Measurements from ENCODE around the gene NUP210. TPM values are rescaled to one million over a fixed set of nuclear protein-coding genes. Genes with fewer than 3 reads are reported as not detected.
A peak's percentile ranks its signal among the peaks of the same experiment; 100 is the strongest.

The NUP210 gene
- total RNA-seq, 1 experiment from 2014 or later: 64.0 TPM

DNA sequence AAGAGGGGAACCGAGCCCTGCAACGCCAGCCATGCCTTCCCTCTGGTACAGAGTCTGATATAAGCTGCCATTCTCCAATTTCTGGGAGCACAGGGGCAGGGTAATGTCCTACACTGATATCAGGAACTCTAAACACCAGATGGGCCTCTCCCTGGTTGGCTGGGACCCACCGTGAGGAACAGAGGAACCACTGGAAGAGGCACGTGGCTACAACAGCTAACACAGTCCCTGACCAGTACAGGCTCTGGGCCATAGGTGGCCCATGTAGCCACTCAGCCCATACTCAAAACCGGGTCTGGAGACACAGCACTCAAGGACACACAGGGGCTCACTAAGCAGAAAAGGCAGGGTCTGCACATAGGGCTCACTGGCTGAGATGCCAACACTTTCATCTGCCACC, 13.9 kb downstream of the NUP210 start:
- H3K79me2 ChIP-seq (ENCODE audit: low read length): peaks cover 65% of the 10 kb centered on the region
- ChIA-PET POLR2A (ENCODE audit: unreplicated experiment) (interaction anchor here (0.6 to 0.7 kb wide), 2 partner anchors 509 to 596 kb away, joined by 4 read pairs; no protein-coding TSS in a partner anchor), CTCF (interaction anchor here (1.7 kb wide), 1 partner anchor 47 kb away, joined by 5 read pairs; no protein-coding TSS in a partner anchor)
- H3F3A ChIP-seq (ENCODE audit: low read length, unreplicated experiment): no peaks in the 10 kb centered on the region
- no peaks in the 10 kb centered on the region for H3K27me3 ChIP-seq (ENCODE audit: low read length)
- H3K36me3 ChIP-seq (ENCODE audit: low read depth, low read length): peaks cover 17% of the 10 kb centered on the region
- H3K4me1 ChIP-seq (ENCODE audit: insufficient read depth, low read length): peaks cover 7% of the 10 kb centered on the region
- no TSS peak for BruUV-seq (replicated peaks)
- H3K9me2 ChIP-seq (replicated peaks; ENCODE audit: low read length): no peaks in the 10 kb centered on the region
- H3K9ac ChIP-seq (ENCODE audit: low read length): no peak overlapping the region
- H2AFZ ChIP-seq (ENCODE audit: low read length): no peak overlapping the region
- no peak overlapping the region for H3K4me2 ChIP-seq (ENCODE audit: low read length)
- 0 out of 2 replicates have a peak, but pooled peaks cover 6% of the 10 kb centered on the region for H3K9me3 ChIP-seq (ENCODE audit: low read length)
- H3K27ac ChIP-seq (ENCODE audit: low read length): 0 out of 2 replicates have a peak overlapping the region, but pooled peaks have one; percentile 16
- TF ChIP-seq EZH2phosphoT487 (IDR thresholded peaks at IDR 0.05; ENCODE audit: borderline replicate concordance, low read length) (no peak), EZH2 (IDR thresholded peaks at IDR 0.05; ENCODE audit: low read length, unreplicated experiment) (no peak)
- TF ChIP-seq, protein P1, sequence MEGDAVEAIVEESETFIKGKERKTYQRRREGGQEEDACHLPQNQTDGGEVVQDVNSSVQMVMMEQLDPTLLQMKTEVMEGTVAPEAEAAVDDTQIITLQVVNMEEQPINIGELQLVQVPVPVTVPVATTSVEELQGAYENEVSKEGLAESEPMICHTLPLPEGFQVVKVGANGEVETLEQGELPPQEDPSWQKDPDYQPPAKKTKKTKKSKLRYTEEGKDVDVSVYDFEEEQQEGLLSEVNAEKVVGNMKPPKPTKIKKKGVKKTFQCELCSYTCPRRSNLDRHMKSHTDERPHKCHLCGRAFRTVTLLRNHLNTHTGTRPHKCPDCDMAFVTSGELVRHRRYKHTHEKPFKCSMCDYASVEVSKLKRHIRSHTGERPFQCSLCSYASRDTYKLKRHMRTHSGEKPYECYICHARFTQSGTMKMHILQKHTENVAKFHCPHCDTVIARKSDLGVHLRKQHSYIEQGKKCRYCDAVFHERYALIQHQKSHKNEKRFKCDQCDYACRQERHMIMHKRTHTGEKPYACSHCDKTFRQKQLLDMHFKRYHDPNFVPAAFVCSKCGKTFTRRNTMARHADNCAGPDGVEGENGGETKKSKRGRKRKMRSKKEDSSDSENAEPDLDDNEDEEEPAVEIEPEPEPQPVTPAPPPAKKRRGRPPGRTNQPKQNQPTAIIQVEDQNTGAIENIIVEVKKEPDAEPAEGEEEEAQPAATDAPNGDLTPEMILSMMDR (conservative IDR thresholded peaks at IDR 0.05; ENCODE audit: low read depth, low read length): no peak
- no peak for DNase-seq
- ATAC-seq: peak; percentile 27
- intact Hi-C loops (cut with micrococcal nuclease): no loop called here
- no peaks in the 10 kb centered on the region for H4K20me1 ChIP-seq (ENCODE audit: low read length)
- no peak overlapping the region for H3K4me3 ChIP-seq (ENCODE audit: low read length)

DNA sequence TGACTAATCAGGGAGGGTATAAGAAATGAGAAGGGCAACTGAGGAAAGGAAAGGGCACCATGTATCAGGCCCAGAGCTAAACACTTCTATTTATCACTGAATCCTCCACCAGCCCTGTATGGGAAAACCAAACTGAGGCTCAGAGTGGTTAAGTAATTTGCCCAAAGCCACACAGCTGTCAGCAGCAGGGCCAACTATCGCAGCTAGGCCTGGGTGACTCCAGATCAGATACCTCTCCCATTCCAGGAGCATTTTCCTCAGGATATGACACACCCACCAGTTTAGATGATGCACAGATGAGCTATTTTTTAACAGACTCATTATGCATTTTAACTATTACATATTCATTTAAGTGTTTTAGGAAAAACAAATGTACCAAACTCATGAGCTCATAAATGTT, 14.5 kb downstream of the NUP210 start:
- ChIA-PET CTCF (interaction anchor here (1.7 kb wide), 1 partner anchor 47 kb away, joined by 5 read pairs; no protein-coding TSS in a partner anchor), POLR2A (ENCODE audit: unreplicated experiment) (interaction anchor here (0.6 to 0.7 kb wide), 2 partner anchors 27 to 595 kb away, joined by 4 read pairs; no protein-coding TSS in a partner anchor)
- H3K27me3 ChIP-seq (ENCODE audit: low read length): no peaks in the 10 kb centered on the region
- H3K4me1 ChIP-seq (ENCODE audit: insufficient read depth, low read length): peaks cover 7% of the 10 kb centered on the region
- 0 out of 2 replicates have a peak, but pooled peaks cover 6% of the 10 kb centered on the region for H3K9me3 ChIP-seq (ENCODE audit: low read length)
- no peak overlapping the region for H2AFZ ChIP-seq (ENCODE audit: low read length)
- H3K9ac ChIP-seq (ENCODE audit: low read length): no peak overlapping the region
- peak; percentile 66 for DNase-seq
- TF ChIP-seq EZH2phosphoT487 (IDR thresholded peaks at IDR 0.05; ENCODE audit: borderline replicate concordance, low read length): no peak
- TF ChIP-seq, protein P1 (conservative IDR thresholded peaks at IDR 0.05; ENCODE audit: low read depth, low read length): no peak
- TF ChIP-seq EZH2 (IDR thresholded peaks at IDR 0.05; ENCODE audit: low read length, unreplicated experiment): no peak
- H3K4me3 ChIP-seq (ENCODE audit: low read length): no peak overlapping the region
- intact Hi-C loops (cut with micrococcal nuclease): no loop called here
- no peak overlapping the region for H3K4me2 ChIP-seq (ENCODE audit: low read length)
- peaks cover 68% of the 10 kb centered on the region for H3K79me2 ChIP-seq (ENCODE audit: low read length)
- no peak overlapping the region for H3K27ac ChIP-seq (ENCODE audit: low read length)
- peak; percentile 92 for ATAC-seq
- no peaks in the 10 kb centered on the region for H4K20me1 ChIP-seq (ENCODE audit: low read length)
- peaks cover 17% of the 10 kb centered on the region for H3K36me3 ChIP-seq (ENCODE audit: low read depth, low read length)
- H3F3A ChIP-seq (ENCODE audit: low read length, unreplicated experiment): no peaks in the 10 kb centered on the region
- H3K9me2 ChIP-seq (replicated peaks; ENCODE audit: low read length): no peaks in the 10 kb centered on the region
- no TSS peak for BruUV-seq (replicated peaks)
